ENCODE data around the gene IPO9.

- TF ChIP-seq ETS1 (IDR thresholded peaks at IDR 0.05) (no peak), CTCF (conservative IDR thresholded peaks at IDR 0.05; ENCODE audit: low read depth in 2 of 2) (no peak), POLR2AphosphoS5 (IDR thresholded peaks at IDR 0.05; ENCODE audit: low read depth) (no peak), EZH2phosphoT487 (IDR thresholded peaks at IDR 0.05; ENCODE audit: unreplicated experiment) (no peak), JUNB (IDR thresholded peaks at IDR 0.05; ENCODE audit: unreplicated experiment) (no peak), EZH2 (IDR thresholded peaks at IDR 0.05; ENCODE audit: low read depth, unreplicated experiment) (no peak), ZNF114 (CRISPR knock-in tag; IDR thresholded peaks at IDR 0.05) (no peak), REST (IDR thresholded peaks at IDR 0.05; ENCODE audit: unreplicated experiment) (no peak)
Observed at GRCh38 chr1:201885531-201886075, 56.6 kb downstream of the IPO9 start.

Data from GM23338 (cell line).